Uterus (tissue), 4 donors: Measurements from ENCODE around the gene PARD3. TPM values are rescaled to one million over a fixed set of nuclear protein-coding genes. Genes with fewer than 3 reads are reported as not detected.
A peak's percentile ranks its signal among the peaks of the same experiment; 100 is the strongest.

Experiments
- DNase-seq, 2 donors: peaks; one replicate each; pipeline ENCODE4 v3.0.0-alpha.2; 2019 to 2020
- H3K27ac ChIP-seq, 2 donors: fragments of 200-600 bp; sonication (generic); 1 replicate in 1 of 2; 2 replicates in 1 of 2; pipeline ENCODE4 v1.5.1; 2016 to 2018
- H3K27me3 ChIP-seq, 2 donors: fragments of 200-600 bp; sonication (generic); one replicate each; pipeline ENCODE4 v1.5.1; 2018 to 2019; ENCODE audit warnings: control low read depth in 1 of 2
- H3K36me3 ChIP-seq, 2 donors: fragments of 200-600 bp; sonication (generic); one replicate each; pipeline ENCODE4 v1.5.1; 2019; ENCODE audit warnings: control low read depth in 1 of 2
- H3K4me1 ChIP-seq, 2 donors: fragments of 200-600 bp; sonication (generic); one replicate each; pipeline ENCODE4 v1.5.1; 2018 to 2019; ENCODE audit warnings: control low read depth in 1 of 2
- H3K4me3 ChIP-seq, 2 donors: fragments of 200-600 bp; sonication (generic); 1 replicate in 1 of 2; 2 replicates in 1 of 2; pipeline ENCODE4 v1.5.1; 2018 to 2019; ENCODE audit warnings: mild to moderate bottlenecking in 1 of 2
- H3K9me3 ChIP-seq, 2 donors: fragments of 200-600 bp; sonication (generic); one replicate each; pipeline ENCODE4 v1.5.1; 2019; ENCODE audit warnings: control low read depth in 1 of 2
- POLR2A ChIP-seq, 2 donors: fragments of 450-650 bp; IDR thresholded peaks; one replicate each; pipeline ENCODE4 v1.6.1; 2016; ENCODE audit warnings: antibody characterized with exemption in 2 of 2, mild to moderate bottlenecking in 1 of 2, moderate library complexity in 1 of 2
- intact Hi-C: fragments of 100-400 bp; cut with DNase I; formaldehyde crosslinking; loops from one replicate; pipeline ENCODE4 v1.15.1; 2023; ENCODE audit warnings: low total_unique reads
- total RNA-seq, 4 donors: library from RNA; depleted of rRNA in 3 of 4; stranded (reverse); fragments of >200 nt in 3 of 4; gene quantifications; one replicate each; pipeline versions ENCODE4 v1.1.0 to v1.2.4, GENCODE V29; 2014 to 2023
- TF ChIP-seq, protein P1 (sequence below), 4 experiments: fragments of 200-600 bp in 2 of 4; fragments of 450-650 bp in 2 of 4; sonication (generic) in 2 of 4; IDR thresholded peaks; one replicate each; pipeline ENCODE4 v1.5.1; 2016 to 2019; ENCODE audit warnings: antibody characterized with exemption in 4 of 4, mild to moderate bottlenecking in 2 of 4, moderate library complexity in 1 of 4
- donor health status: DM: yes; HTN: yes; CAD: no.

The PARD3 gene
- total RNA-seq, 4 donors from 2014 or later, result 42.1 to 96.1 (median 51.5) TPM

DNA sequence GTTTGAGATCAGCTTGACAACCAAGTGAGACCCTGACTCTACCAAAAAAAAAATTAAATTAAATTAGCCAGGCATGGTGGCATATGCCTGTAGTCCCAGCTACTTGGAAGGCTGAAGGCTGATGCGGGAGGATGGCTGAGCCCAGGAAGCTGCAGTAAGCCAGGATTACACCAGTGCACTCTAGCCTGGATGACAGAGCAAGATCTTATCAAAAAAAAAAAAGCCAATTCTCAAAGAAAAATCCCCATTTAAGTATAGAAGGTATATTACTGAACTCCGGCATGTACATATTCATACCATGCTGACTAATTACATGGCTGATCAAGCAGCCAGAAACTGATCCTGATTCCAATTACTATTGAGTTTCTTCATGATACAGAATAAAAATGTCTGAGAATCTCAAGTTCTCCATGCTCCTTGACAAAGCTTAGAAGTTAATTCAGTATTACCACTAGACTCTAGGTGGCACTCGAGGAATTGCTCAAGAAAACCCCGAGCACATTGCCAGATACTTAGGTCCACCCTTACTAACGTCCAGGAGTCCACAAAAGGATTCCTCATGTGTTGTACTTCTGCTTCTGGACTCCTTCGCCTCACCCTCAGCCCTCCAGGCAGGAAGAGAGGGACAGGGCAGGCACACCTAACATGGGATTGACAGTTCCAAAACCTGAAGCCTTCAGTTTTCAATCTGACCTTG lies 148.9 kb downstream of the PARD3 start:
- H3K4me1 ChIP-seq, result no peaks in the 10 kb centered on the region

DNA sequence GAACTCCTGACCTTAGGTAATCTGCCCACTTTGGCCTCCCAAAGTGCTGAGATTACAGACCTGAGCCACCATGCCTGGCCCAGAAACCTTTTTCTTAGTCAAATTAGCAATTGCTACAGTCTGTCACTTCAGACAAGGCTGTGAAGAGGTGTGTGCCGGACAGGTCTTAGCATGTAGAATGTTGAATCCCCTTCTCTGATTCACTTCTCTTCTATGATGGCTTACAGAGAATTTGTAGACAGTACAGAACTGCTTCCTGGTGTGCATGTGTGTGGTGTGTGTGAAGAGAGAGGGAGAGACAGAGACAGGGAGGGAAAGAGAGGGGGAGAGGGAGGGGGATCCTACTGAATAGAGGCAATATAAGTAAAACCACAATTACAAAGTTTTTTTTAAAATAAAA lies 150.4 kb downstream of the PARD3 start:
- Histone ChIP-seq H3K4me3 (no peak overlapping the region), H3K36me3 (no peaks in the 10 kb centered on the region), H3K9me3 (no peaks in the 10 kb centered on the region), H3K27me3 (no peaks in the 10 kb centered on the region), H3K27ac (no peak overlapping the region), H3K4me1 (no peaks in the 10 kb centered on the region)
- DNase-seq, result no peak
- intact Hi-C loops, result no loop called here
- TF ChIP-seq, protein P1, sequence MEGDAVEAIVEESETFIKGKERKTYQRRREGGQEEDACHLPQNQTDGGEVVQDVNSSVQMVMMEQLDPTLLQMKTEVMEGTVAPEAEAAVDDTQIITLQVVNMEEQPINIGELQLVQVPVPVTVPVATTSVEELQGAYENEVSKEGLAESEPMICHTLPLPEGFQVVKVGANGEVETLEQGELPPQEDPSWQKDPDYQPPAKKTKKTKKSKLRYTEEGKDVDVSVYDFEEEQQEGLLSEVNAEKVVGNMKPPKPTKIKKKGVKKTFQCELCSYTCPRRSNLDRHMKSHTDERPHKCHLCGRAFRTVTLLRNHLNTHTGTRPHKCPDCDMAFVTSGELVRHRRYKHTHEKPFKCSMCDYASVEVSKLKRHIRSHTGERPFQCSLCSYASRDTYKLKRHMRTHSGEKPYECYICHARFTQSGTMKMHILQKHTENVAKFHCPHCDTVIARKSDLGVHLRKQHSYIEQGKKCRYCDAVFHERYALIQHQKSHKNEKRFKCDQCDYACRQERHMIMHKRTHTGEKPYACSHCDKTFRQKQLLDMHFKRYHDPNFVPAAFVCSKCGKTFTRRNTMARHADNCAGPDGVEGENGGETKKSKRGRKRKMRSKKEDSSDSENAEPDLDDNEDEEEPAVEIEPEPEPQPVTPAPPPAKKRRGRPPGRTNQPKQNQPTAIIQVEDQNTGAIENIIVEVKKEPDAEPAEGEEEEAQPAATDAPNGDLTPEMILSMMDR (IDR thresholded peaks at IDR 0.05), result no peak
- TF ChIP-seq POLR2A (IDR thresholded peaks at IDR 0.05), result no peak

More for the DNA sequence above, 148.9 kb downstream of the PARD3 start:
- intact Hi-C loops, result no loop called here
- H3K9me3 ChIP-seq, result no peaks in the 10 kb centered on the region
- TF ChIP-seq POLR2A (IDR thresholded peaks at IDR 0.05), result no peak
- TF ChIP-seq, protein P1 (IDR thresholded peaks at IDR 0.05), result peak; percentile 69 to 81 (median 72)
- no peak overlapping the region for H3K27ac ChIP-seq
- no peaks in the 10 kb centered on the region for H3K27me3 ChIP-seq
- H3K36me3 ChIP-seq, result no peaks in the 10 kb centered on the region
- H3K4me3 ChIP-seq, result no peak overlapping the region
- peak; percentile 41 to 73 for DNase-seq

DNA sequence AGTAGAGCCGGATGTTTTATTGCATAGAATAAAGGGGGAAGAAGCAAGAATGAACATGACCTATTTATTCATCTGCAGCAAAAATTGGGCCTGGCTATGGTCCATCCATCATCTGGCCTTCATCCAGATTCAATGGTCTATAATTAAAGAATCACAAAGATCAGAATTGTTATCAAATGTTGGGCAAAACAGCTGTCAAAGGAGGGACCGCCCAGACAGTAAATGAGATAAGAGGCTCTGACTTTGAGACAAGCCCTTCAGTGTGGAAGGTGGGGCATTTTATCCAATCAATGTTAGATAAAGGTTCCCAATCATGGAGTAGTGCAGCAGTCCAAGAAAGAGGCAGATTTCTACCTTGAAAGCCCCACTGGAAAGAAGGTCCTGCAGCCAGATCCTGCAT lies 153.5 kb downstream of the PARD3 start:
- intact Hi-C loops, result no loop called here
- Histone ChIP-seq H3K36me3 (no peaks in the 10 kb centered on the region), H3K27me3 (no peaks in the 10 kb centered on the region), H3K4me3 (no peak overlapping the region), H3K27ac (no peak overlapping the region), H3K4me1 (no peaks in the 10 kb centered on the region), H3K9me3 (no peaks in the 10 kb centered on the region)
- no peak for DNase-seq
- TF ChIP-seq POLR2A (IDR thresholded peaks at IDR 0.05), result no peak
- TF ChIP-seq, protein P1 (IDR thresholded peaks at IDR 0.05), result no peak

DNA sequence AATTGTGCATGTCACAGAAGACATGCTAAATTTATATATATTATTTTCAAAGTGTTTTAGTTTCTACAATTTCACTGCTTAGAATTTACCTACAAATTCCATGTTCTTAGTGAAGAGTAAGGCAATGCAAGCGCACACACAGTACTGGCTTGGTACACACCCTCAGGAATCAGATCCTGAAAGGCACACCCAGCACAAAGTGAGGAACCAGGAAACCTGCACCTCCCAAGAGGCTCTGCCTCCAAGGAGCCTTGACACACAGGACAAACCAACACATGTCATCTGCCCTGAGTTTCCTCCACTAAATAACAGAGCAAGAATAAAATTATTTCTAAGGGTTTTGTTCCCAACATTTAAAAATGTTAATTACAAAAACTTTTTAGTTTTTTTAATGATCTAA lies 156.2 kb downstream of the PARD3 start:
- DNase-seq, result no peak
- no peaks in the 10 kb centered on the region for H3K4me1 ChIP-seq
- no peaks in the 10 kb centered on the region for H3K9me3 ChIP-seq
- no peak overlapping the region for H3K4me3 ChIP-seq
- no peaks in the 10 kb centered on the region for H3K27me3 ChIP-seq
- intact Hi-C loops, result no loop called here
- no peak overlapping the region for H3K27ac ChIP-seq
- H3K36me3 ChIP-seq, result no peaks in the 10 kb centered on the region
- TF ChIP-seq, protein P1 (IDR thresholded peaks at IDR 0.05), result no peak

DNA sequence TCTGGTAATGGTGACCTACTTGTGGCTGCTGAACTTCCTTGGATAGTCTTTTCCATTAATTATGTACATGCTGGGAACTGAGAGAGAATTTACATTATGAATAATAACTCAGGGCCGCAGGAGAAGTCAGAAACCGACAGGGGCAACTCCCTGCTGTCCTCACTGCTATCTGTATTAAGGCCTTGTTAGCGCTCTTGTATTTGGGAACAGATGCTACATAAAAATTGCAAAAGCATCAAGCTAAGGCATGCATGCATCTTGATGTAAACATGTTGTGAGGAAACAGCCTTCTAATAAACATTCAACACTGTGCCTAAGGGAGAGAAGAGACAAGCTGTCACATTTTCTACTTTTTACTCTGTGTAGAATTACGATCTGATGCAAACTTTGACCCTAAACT lies 158.4 kb downstream of the PARD3 start:
- intact Hi-C loops, result no loop called here
- H3K9me3 ChIP-seq, result no peaks in the 10 kb centered on the region
- no peaks in the 10 kb centered on the region for H3K36me3 ChIP-seq
- no peak overlapping the region for H3K27ac ChIP-seq
- TF ChIP-seq POLR2A (IDR thresholded peaks at IDR 0.05), result no peak
- TF ChIP-seq, protein P1 (IDR thresholded peaks at IDR 0.05), result no peak
- no peaks in the 10 kb centered on the region for H3K27me3 ChIP-seq
- no peak for DNase-seq
- no peak overlapping the region for H3K4me3 ChIP-seq
- H3K4me1 ChIP-seq, result no peaks in the 10 kb centered on the region
